Suprapubic skin (tissue), 4 donors: ENCODE data around the gene CDON. TPM values are rescaled to one million over a fixed set of nuclear protein-coding genes. Genes with fewer than 3 reads are reported as not detected.

Source experiments
- DNase-seq, 2 donors: peaks; one replicate each; pipeline ENCODE4 v3.0.0-alpha.2; 2019; ENCODE audit warnings: low spot score in 2 of 2
- H3K27ac ChIP-seq: fragments of 200-600 bp; sonication (generic); one replicate; pipeline ENCODE4 v1.5.1; 2019
- H3K27me3 ChIP-seq: fragments of 200-600 bp; sonication (generic); one replicate; pipeline ENCODE4 v1.5.1; 2019
- H3K36me3 ChIP-seq: fragments of 200-600 bp; sonication (generic); one replicate; pipeline ENCODE4 v1.5.1; 2019
- H3K4me1 ChIP-seq: fragments of 200-600 bp; sonication (generic); one replicate; pipeline ENCODE4 v1.5.1; 2019
- H3K4me3 ChIP-seq: fragments of 200-600 bp; sonication (generic); one replicate; pipeline ENCODE4 v1.5.1; 2019; ENCODE audit warnings: mild to moderate bottlenecking
- H3K9me3 ChIP-seq: fragments of 200-600 bp; sonication (generic); one replicate; pipeline ENCODE4 v1.5.1; 2019
- EP300 ChIP-seq: sonication (generic); formaldehyde crosslinking; IDR thresholded peaks from one replicate; pipeline ENCODE4 v1.6.1; 2017; ENCODE audit warnings: antibody characterized with exemption
- POLR2A ChIP-seq, 2 donors: fragments of 450-650 bp; IDR thresholded peaks; one replicate each; pipeline ENCODE4 v1.6.1; 2017; ENCODE audit warnings: antibody characterized with exemption in 2 of 2, mild to moderate bottlenecking in 2 of 2, moderate library complexity in 2 of 2
- POLR2AphosphoS5 ChIP-seq, 3 donors: sonication (generic); formaldehyde crosslinking; IDR thresholded peaks; one replicate each; pipeline ENCODE4 v1.6.1; 2017; ENCODE audit warnings: antibody characterized with exemption in 3 of 3
- WGBS: methylation state at CpG from one replicate; pipeline ENCODE4 v1.1.5; 2018; 5-methylcytosine and 5-hydroxymethylcytosine counted together
- total RNA-seq, 4 donors: library from RNA; depleted of rRNA; stranded (reverse); fragments of >200 nt; gene quantifications; one replicate each; pipeline ENCODE4 v1.1.0, GENCODE V29; 2016
- TF ChIP-seq, protein P1 (sequence below), 2 donors: fragments of 200-600 bp in 1 of 2; fragments of 450-650 bp in 1 of 2; sonication (generic) in 1 of 2; IDR thresholded peaks; one replicate each; pipeline ENCODE4 v1.5.1; 2016 to 2019; ENCODE audit warnings: antibody characterized with exemption in 2 of 2, mild to moderate bottlenecking in 1 of 2, moderate library complexity in 1 of 2

Gene CDON
- total RNA-seq, 4 donors from 2014 or later = 27.6 to 67.4 (median 43.1) TPM

DNA sequence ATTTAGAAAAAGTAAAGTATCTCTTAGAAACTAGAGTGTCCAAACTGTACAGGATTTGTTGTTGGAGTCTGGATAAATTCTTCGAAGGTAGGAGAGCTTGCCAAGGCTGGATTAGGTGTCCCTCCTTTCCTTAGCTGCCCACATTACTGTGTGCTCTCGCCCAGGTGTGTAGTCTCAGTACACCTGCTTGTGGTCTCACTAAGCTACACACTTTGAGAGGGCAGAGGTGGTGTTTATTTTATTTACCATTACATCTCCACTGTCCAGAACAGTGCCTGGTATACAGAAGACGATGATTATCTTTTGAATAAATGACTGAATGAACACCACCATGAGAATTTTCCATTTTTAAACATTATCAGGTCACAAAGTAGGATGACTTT lies 80.3 kb downstream of the CDON start:
- H3K9me3 ChIP-seq = no peaks in the 10 kb centered on the region
- no peaks in the 10 kb centered on the region for H3K27me3 ChIP-seq
- DNase-seq = no peak
- no peaks in the 10 kb centered on the region for H3K4me1 ChIP-seq
- peaks cover 25% of the 10 kb centered on the region for H3K36me3 ChIP-seq
- H3K4me3 ChIP-seq = no peak overlapping the region
- no peak overlapping the region for H3K27ac ChIP-seq
- 93% methylated on average over 3 of the region's 3 CpGs for WGBS
- TF ChIP-seq POLR2A (IDR thresholded peaks at IDR 0.05) (no peak), POLR2AphosphoS5 (IDR thresholded peaks at IDR 0.05) (no peak), EP300 (no peak)
- TF ChIP-seq, protein P1, sequence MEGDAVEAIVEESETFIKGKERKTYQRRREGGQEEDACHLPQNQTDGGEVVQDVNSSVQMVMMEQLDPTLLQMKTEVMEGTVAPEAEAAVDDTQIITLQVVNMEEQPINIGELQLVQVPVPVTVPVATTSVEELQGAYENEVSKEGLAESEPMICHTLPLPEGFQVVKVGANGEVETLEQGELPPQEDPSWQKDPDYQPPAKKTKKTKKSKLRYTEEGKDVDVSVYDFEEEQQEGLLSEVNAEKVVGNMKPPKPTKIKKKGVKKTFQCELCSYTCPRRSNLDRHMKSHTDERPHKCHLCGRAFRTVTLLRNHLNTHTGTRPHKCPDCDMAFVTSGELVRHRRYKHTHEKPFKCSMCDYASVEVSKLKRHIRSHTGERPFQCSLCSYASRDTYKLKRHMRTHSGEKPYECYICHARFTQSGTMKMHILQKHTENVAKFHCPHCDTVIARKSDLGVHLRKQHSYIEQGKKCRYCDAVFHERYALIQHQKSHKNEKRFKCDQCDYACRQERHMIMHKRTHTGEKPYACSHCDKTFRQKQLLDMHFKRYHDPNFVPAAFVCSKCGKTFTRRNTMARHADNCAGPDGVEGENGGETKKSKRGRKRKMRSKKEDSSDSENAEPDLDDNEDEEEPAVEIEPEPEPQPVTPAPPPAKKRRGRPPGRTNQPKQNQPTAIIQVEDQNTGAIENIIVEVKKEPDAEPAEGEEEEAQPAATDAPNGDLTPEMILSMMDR (IDR thresholded peaks at IDR 0.05) = no peak

DNA sequence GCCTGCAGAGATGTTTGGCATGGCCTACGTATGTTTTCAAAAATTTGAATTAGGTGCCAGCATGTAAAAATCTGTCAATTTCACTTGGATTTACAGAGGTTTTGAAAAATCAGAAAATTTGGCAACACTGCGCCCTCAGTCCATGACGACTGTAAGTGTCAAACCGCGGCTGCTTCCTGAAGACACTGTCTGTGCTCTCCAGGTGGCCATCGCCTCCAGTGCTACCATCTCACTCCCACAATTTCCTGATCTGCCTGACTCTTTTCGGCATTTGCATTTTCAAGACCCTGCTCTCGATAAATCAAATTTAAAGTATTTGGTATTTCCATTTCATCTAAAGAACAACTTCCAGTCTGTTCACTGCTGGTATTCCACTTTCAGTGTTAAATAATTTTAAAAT lies 82.2 kb downstream of the CDON start:
- H3K27me3 ChIP-seq = no peaks in the 10 kb centered on the region
- no peaks in the 10 kb centered on the region for H3K9me3 ChIP-seq
- 91% methylated on average over 8 of the region's 8 CpGs for WGBS
- H3K27ac ChIP-seq = no peak overlapping the region
- TF ChIP-seq POLR2A (IDR thresholded peaks at IDR 0.05) (no peak), POLR2AphosphoS5 (IDR thresholded peaks at IDR 0.05) (no peak), EP300 (no peak)
- TF ChIP-seq, protein P1 (IDR thresholded peaks at IDR 0.05) = no peak
- no peaks in the 10 kb centered on the region for H3K4me1 ChIP-seq
- no peak for DNase-seq
- H3K36me3 ChIP-seq = peaks cover 25% of the 10 kb centered on the region
- H3K4me3 ChIP-seq = no peak overlapping the region

DNA sequence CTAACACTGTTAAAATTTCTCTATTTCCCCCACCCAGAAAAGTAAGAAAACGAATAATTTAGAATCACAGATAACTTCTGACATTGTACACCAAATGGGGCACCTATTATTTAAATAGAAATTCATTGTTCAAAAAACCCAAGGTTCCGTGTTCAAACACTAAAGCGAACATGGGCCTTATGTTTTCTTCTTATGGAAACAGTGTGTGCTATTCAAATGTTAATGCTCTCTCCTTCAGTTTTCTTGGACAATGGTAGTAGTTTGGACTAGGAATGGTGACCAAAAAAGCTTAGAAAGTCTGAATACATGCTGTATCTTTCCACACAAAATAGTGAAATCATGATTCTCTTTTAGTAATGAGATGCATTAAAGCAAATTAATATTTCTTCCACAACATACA lies 83.2 kb downstream of the CDON start:
- H3K36me3 ChIP-seq = peaks cover 25% of the 10 kb centered on the region
- H3K9me3 ChIP-seq = no peaks in the 10 kb centered on the region
- H3K27me3 ChIP-seq = no peaks in the 10 kb centered on the region
- no peak overlapping the region for H3K27ac ChIP-seq
- DNase-seq = no peak
- H3K4me1 ChIP-seq = no peaks in the 10 kb centered on the region
- no peak overlapping the region for H3K4me3 ChIP-seq
- WGBS = 96% methylated on average over 3 of the region's 3 CpGs
- TF ChIP-seq POLR2A (IDR thresholded peaks at IDR 0.05) = no peak
- TF ChIP-seq, protein P1 (IDR thresholded peaks at IDR 0.05) = no peak
- TF ChIP-seq EP300 = no peak
- TF ChIP-seq POLR2AphosphoS5 (IDR thresholded peaks at IDR 0.05) = no peak

DNA sequence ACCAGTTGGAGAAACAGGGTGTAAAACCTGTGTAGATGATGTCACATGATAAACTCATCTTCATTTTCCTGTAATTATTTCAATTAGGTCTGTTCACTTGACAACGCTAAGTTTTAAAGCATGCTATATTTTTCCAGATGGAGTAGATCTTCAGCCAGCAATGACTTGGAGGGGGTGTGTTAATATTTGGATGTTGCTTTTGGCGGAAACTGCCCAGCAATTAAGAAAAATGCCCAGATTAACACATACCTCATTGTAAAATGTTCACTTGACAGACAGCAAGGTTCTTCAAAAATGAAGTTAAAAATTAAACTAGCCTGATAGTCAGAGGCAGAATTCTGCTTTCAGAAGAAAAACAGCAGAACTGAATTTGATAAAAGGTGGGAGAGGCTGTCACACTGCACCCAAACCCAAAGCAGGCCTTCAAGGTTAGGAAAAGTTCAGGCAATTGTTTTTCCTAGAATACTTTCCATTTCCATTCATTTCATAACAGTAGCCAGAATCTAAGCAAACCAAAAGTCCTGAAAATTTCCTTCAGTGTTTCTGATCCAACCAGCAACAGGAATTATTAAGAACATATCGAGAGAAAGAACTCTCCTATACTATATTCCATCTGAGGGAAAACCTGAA lies 83.8 kb downstream of the CDON start:
- no peak for DNase-seq
- no peaks in the 10 kb centered on the region for H3K9me3 ChIP-seq
- no peak for TF ChIP-seq EP300
- no peak for TF ChIP-seq POLR2A (IDR thresholded peaks at IDR 0.05)
- TF ChIP-seq POLR2AphosphoS5 (IDR thresholded peaks at IDR 0.05) = no peak
- TF ChIP-seq, protein P1 (IDR thresholded peaks at IDR 0.05) = no peak
- no peaks in the 10 kb centered on the region for H3K4me1 ChIP-seq
- H3K36me3 ChIP-seq = peaks cover 20% of the 10 kb centered on the region
- no peak overlapping the region for H3K27ac ChIP-seq
- no peaks in the 10 kb centered on the region for H3K27me3 ChIP-seq
- H3K4me3 ChIP-seq = no peak overlapping the region
- WGBS = 70% methylated on average over 3 of the region's 3 CpGs

DNA sequence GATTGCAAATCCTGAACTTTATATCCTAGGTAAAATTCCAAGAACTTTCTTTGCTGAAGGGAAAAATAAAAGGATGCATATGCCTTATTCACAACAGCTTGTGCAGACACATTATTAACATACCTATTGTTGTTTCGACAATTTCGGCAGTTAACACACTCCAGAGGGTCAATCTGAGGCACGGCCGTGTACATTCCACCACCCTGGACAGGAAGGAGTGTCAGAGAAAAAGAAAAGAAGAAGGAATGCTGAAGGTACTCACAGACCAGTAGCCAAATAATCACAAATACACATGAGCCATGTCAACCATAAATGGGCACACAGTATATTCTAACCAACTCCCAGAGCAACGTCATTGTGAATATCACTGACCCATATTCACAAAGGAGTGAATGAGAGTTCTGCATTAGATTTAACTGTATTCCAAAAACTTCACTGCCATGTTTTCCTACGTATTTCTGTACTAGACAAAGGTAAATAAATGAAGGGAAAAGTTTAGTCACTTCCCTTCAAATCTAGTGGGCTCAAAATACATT lies 84.4 kb downstream of the CDON start:
- no peak for TF ChIP-seq EP300
- TF ChIP-seq POLR2A (IDR thresholded peaks at IDR 0.05) = no peak
- TF ChIP-seq, protein P1 (IDR thresholded peaks at IDR 0.05) = no peak
- no peak for TF ChIP-seq POLR2AphosphoS5 (IDR thresholded peaks at IDR 0.05)
- no peaks in the 10 kb centered on the region for H3K27me3 ChIP-seq
- H3K27ac ChIP-seq = no peak overlapping the region
- H3K4me3 ChIP-seq = no peak overlapping the region
- H3K9me3 ChIP-seq = no peaks in the 10 kb centered on the region
- DNase-seq = no peak
- WGBS = 84% methylated on average over 6 of the region's 6 CpGs
- no peaks in the 10 kb centered on the region for H3K4me1 ChIP-seq
- peaks cover 18% of the 10 kb centered on the region for H3K36me3 ChIP-seq
